PC-3 (cell line): ENCODE results near the gene FBXW4. TPM values are rescaled to one million over a fixed set of nuclear protein-coding genes. Genes with fewer than 3 reads are reported as not detected.

ENCODE experiments used
- ATAC-seq: fragments of 200-7000 bp; cut with Tn5 transposase; 2 replicates; pipeline ENCODE4 v1.9.1; 2020; ENCODE audit warnings: mild to moderate bottlenecking, moderate library complexity
- BruUV-seq: library from RNA; stranded (reverse); fragments of 400-500 nt; replicated peaks from 2 replicates; lab custom pipeline; 2021; lab: Mats Ljungman, UMichigan
- CTCF ChIA-PET: fragments of 300-600 bp; sonication (Branson Sonifier 250); formaldehyde crosslinking; loops from one replicate; lab custom pipeline; 2022; ENCODE audit warnings: antibody characterized with exemption; lab: Charles Lee
- POLR2A ChIA-PET: fragments of 300-600 bp; sonication (Branson Sonifier 250); formaldehyde crosslinking; loops from one replicate; lab custom pipeline; 2022; ENCODE audit warnings: antibody characterized with exemption; ENCODE audit not compliant: unreplicated experiment; lab: Charles Lee
- DNase-seq: peaks from one replicate; pipeline ENCODE4 v3.0.0-alpha.2; 2015
- H2AFZ ChIP-seq: fragments of 300-600 bp; sonication (generic); 2 replicates; pipeline ENCODE4 v1.6.0; 2016; ENCODE audit warnings: antibody characterized with exemption, low read length
- H3F3A ChIP-seq: fragments of 300-600 bp; sonication (generic); one replicate; pipeline ENCODE4 v1.6.0; 2017; ENCODE audit warnings: antibody characterized with exemption, low read length, control low read depth, mild to moderate bottlenecking; ENCODE audit not compliant: unreplicated experiment
- H3K27ac ChIP-seq: fragments of 300-600 bp; sonication (generic); 2 replicates; pipeline ENCODE4 v1.5.1; 2016; ENCODE audit warnings: mild to moderate bottlenecking, low read length
- H3K27me3 ChIP-seq: fragments of 300-600 bp; sonication (generic); 2 replicates; pipeline ENCODE4 v1.6.1; 2016; ENCODE audit warnings: low read length, mixed read lengths
- H3K36me3 ChIP-seq: fragments of 300-600 bp; sonication (generic); 2 replicates; pipeline ENCODE4 v1.6.1; 2016; ENCODE audit warnings: low read depth, mixed run types, low read length, mixed read lengths
- H3K4me1 ChIP-seq: fragments of 300-600 bp; sonication (generic); 2 replicates; pipeline ENCODE4 v1.5.1; 2016; ENCODE audit warnings: low read length; ENCODE audit not compliant: insufficient read depth
- H3K4me2 ChIP-seq: fragments of 300-600 bp; sonication (generic); 2 replicates; pipeline ENCODE4 v1.6.0; 2016; ENCODE audit warnings: low read length
- H3K4me3 ChIP-seq: fragments of 300-600 bp; sonication (generic); 2 replicates; pipeline ENCODE4 v1.5.1; 2016; ENCODE audit warnings: mild to moderate bottlenecking, low read length, mixed read lengths
- H3K79me2 ChIP-seq: fragments of 300-600 bp; sonication (generic); 2 replicates; pipeline ENCODE4 v1.6.1; 2017; ENCODE audit warnings: low read length, mixed read lengths
- H3K9ac ChIP-seq: fragments of 300-600 bp; sonication (generic); 2 replicates; pipeline ENCODE4 v1.6.0; 2016; ENCODE audit warnings: mild to moderate bottlenecking, low read length
- H3K9me2 ChIP-seq: fragments of 300-600 bp; sonication (generic); replicated peaks from 2 replicates; pipeline ENCODE4 v1.6.1; 2016; ENCODE audit warnings: mixed run types, low read length, mixed read lengths
- H3K9me3 ChIP-seq: fragments of 300-600 bp; sonication (generic); 2 replicates; pipeline ENCODE4 v1.6.1; 2016; ENCODE audit warnings: low read length, mixed read lengths
- H4K20me1 ChIP-seq: fragments of 300-600 bp; sonication (generic); 2 replicates; pipeline ENCODE4 v1.6.1; 2016; ENCODE audit warnings: low read length, mixed read lengths
- CTCF ChIP-seq: fragments of 300-600 bp; sonication (generic); conservative IDR thresholded peaks from 2 replicates; pipeline ENCODE4 v1.5.1; 2017; ENCODE audit warnings: antibody characterized with exemption, low read depth, mild to moderate bottlenecking, low read length
- EZH2 ChIP-seq: fragments of 300-600 bp; sonication (generic); IDR thresholded peaks from one replicate; pipeline ENCODE4 v1.6.1; 2017; ENCODE audit warnings: antibody characterized with exemption, mild to moderate bottlenecking, low read length; ENCODE audit not compliant: unreplicated experiment
- EZH2phosphoT487 ChIP-seq: fragments of 300-600 bp; sonication (generic); IDR thresholded peaks from 2 replicates; pipeline ENCODE4 v1.6.1; 2018; ENCODE audit warnings: mild to moderate bottlenecking, antibody characterized with exemption, low read length, borderline replicate concordance
- intact Hi-C: fragments of 100-400 bp; cut with micrococcal nuclease; formaldehyde crosslinking; loops from 2 replicates; pipeline ENCODE4 v1.9.0; 2023
- total RNA-seq: library from RNA; depleted of rRNA; stranded (reverse); fragments of >200 nt; gene quantifications from 2 replicates; pipeline ENCODE4 v1.2.3, GENCODE V29; 2014

The FBXW4 gene
- total RNA-seq, 1 experiment from 2014 or later, result 18.8 TPM

- Histone ChIP-seq H3K9ac (no peak overlapping the region), H3K36me3 (no peaks in the 10 kb centered on the region), H3K27ac (no peak overlapping the region), H3K4me2 (no peak overlapping the region), H3K9me3 (no peaks in the 10 kb centered on the region), H3K27me3 (no peaks in the 10 kb centered on the region), H3K9me2 (no peaks in the 10 kb centered on the region), H2AFZ (no peak overlapping the region), H3K4me3 (no peak overlapping the region), H3F3A (no peaks in the 10 kb centered on the region), H4K20me1 (no peaks in the 10 kb centered on the region), H3K79me2 (no peaks in the 10 kb centered on the region), H3K4me1 (no peaks in the 10 kb centered on the region)
- BruUV-seq, result no TSS peak
- POLR2A ChIA-PET, result no interaction called here
- intact Hi-C loops, result no loop called here
- no peak for TF ChIP-seq CTCF
- TF ChIP-seq EZH2phosphoT487, result no peak
- TF ChIP-seq EZH2, result no peak
- CTCF ChIA-PET, result no interaction called here
- DNase-seq, result no peak
- ATAC-seq, result no peak
Observed at GRCh38 chr10:101653536-101653935, 41.4 kb downstream of the FBXW4 start.

- BruUV-seq, result no TSS peak
- Histone ChIP-seq H3K4me2 (no peak overlapping the region), H2AFZ (no peak overlapping the region), H3K4me1 (no peaks in the 10 kb centered on the region), H3K9me2 (no peaks in the 10 kb centered on the region), H3K4me3 (no peak overlapping the region), H3K79me2 (no peaks in the 10 kb centered on the region), H3K27ac (no peak overlapping the region), H3K9me3 (no peaks in the 10 kb centered on the region), H3K9ac (no peak overlapping the region), H3K36me3 (no peaks in the 10 kb centered on the region), H3F3A (no peaks in the 10 kb centered on the region), H3K27me3 (no peaks in the 10 kb centered on the region), H4K20me1 (no peaks in the 10 kb centered on the region)
- TF ChIP-seq CTCF (no peak), EZH2 (no peak), EZH2phosphoT487 (no peak)
- ChIA-PET CTCF (no interaction called here), POLR2A (no interaction called here)
- ATAC-seq, result no peak
- intact Hi-C loops, result no loop called here
- no peak for DNase-seq
Observed at GRCh38 chr10:101651336-101651735, 43.6 kb downstream of the FBXW4 start.

GRCh38 chr10:101650863-101651262, 44.1 kb downstream of the FBXW4 start:
- TF ChIP-seq CTCF, result no peak
- TF ChIP-seq EZH2, result no peak
- TF ChIP-seq EZH2phosphoT487, result no peak
- Histone ChIP-seq H3K79me2 (no peaks in the 10 kb centered on the region), H2AFZ (no peak overlapping the region), H3F3A (no peaks in the 10 kb centered on the region), H3K27ac (no peak overlapping the region), H3K9ac (no peak overlapping the region), H3K9me3 (no peaks in the 10 kb centered on the region), H3K36me3 (no peaks in the 10 kb centered on the region), H3K27me3 (no peaks in the 10 kb centered on the region), H3K4me2 (no peak overlapping the region), H3K4me1 (no peaks in the 10 kb centered on the region), H3K9me2 (no peaks in the 10 kb centered on the region), H3K4me3 (no peak overlapping the region), H4K20me1 (no peaks in the 10 kb centered on the region)
- DNase-seq, result no peak
- ATAC-seq, result no peak
- ChIA-PET POLR2A (no interaction called here), CTCF (no interaction called here)
- intact Hi-C loops, result no loop called here
- no TSS peak for BruUV-seq
